K562 (cell line): Measurements from ENCODE around the gene GADD45B. TPM values are rescaled to one million over a fixed set of nuclear protein-coding genes. Genes with fewer than 3 reads are reported as not detected.

Experiments
- ATAC-seq: fragments of 200-7000 bp; cut with Tn5 transposase; 3 replicates; pipeline ENCODE4 v1.9.1; 2020; ENCODE audit warnings: moderate library complexity
- BruUV-seq: library from RNA; stranded (reverse); fragments of 400-500 nt; replicated peaks from 2 replicates; lab custom pipeline; 2021; lab: Mats Ljungman, UMichigan
- CTCF ChIA-PET: fragments of 300-600 bp; formaldehyde crosslinking; extraction: SDS; loops from one replicate; lab custom pipeline; 2021; ENCODE audit warnings: low intra/inter-chr PET ratio; lab: Yijun Ruan, JAX
- POLR2A ChIA-PET: fragments of 300-600, 350-650 bp; sonication (Branson Sonifier 250); formaldehyde crosslinking; extraction: SDS; loops from one replicate; lab custom pipeline; 2021; ENCODE audit warnings: antibody characterized with exemption, inconsistent platforms; lab: Yijun Ruan, JAX
- DNase-seq, 4 experiments: peaks; one replicate each; pipeline versions ENCODE4 v3.0.0 to v3.0.0-alpha.2; 2011 to 2018; ENCODE audit warnings: low spot score in 3 of 4, mixed read lengths in 3 of 4; ENCODE audit errors: extremely low read depth in 1 of 4
- FAIRE-seq: peaks from 2 replicates; lab custom pipeline; 2011; peaks lifted over from hg19 to GRCh38; lab: Jason Lieb, UNC
- H2AFZ ChIP-seq: 2 replicates; pipeline ENCODE4 v1.6.0; 2011; ENCODE audit warnings: low read depth, low read length, control low read depth, inconsistent platforms
- H3K27ac ChIP-seq: fragments of 200-600 bp; 3 replicates; pipeline ENCODE4 v1.8.0; 2011; ENCODE audit warnings: low read depth, mild to moderate bottlenecking, control low read depth, inconsistent platforms, low read length, moderate library complexity, mixed read lengths; ENCODE audit errors: extremely low read depth
- H3K27me3 ChIP-seq, 2 experiments: fragments of 300-600 bp in 1 of 2; 2 replicates in 1 of 2; 3 replicates in 1 of 2; pipeline versions ENCODE4 v1.6.0 to v1.8.0; 2011; ENCODE audit warnings: inconsistent platforms in 2 of 2, low read length in 2 of 2, mild to moderate bottlenecking in 1 of 2, mixed read lengths in 1 of 2, moderate library complexity in 1 of 2; ENCODE audit not compliant: control insufficient read depth in 2 of 2, insufficient read depth in 2 of 2
- H3K36me3 ChIP-seq: fragments of 300-600 bp; 3 replicates; pipeline ENCODE4 v1.8.0; 2011; ENCODE audit warnings: mild to moderate bottlenecking, low read length, inconsistent platforms; ENCODE audit not compliant: control insufficient read depth, insufficient read depth
- H3K4me1 ChIP-seq, 2 experiments: fragments of 200-600 bp in 1 of 2; replicated peaks in 1 of 2; 2 replicates in 1 of 2; 3 replicates in 1 of 2; pipeline versions ENCODE4 v1.5.1 to v1.8.0; 2011; ENCODE audit warnings: inconsistent platforms in 2 of 2, low read length in 2 of 2, mild to moderate bottlenecking in 1 of 2, mixed read lengths in 1 of 2, moderate library complexity in 1 of 2; ENCODE audit not compliant: control insufficient read depth in 2 of 2, insufficient read depth in 2 of 2
- H3K4me2 ChIP-seq: 2 replicates; pipeline ENCODE4 v1.6.1; 2011; ENCODE audit warnings: low read length, control low read depth, inconsistent platforms, mixed read lengths; ENCODE audit not compliant: insufficient read depth
- H3K4me3 ChIP-seq: fragments of 200-600 bp; sonication (generic), shearing (Covaris generic); 2 replicates; pipeline ENCODE4 v1.5.1; 2016; ENCODE audit warnings: control low read depth, inconsistent platforms
- H3K79me2 ChIP-seq: fragments of 200-600 bp; 3 replicates; pipeline ENCODE4 v1.8.0; 2011; ENCODE audit warnings: low read length, inconsistent platforms; ENCODE audit not compliant: control insufficient read depth, insufficient read depth
- H3K9ac ChIP-seq, 2 experiments: 2 replicates each; pipeline versions ENCODE4 v1.6.0 to v1.6.1; 2011; ENCODE audit warnings: low read depth in 2 of 2, low read length in 2 of 2, control low read depth in 1 of 2, inconsistent platforms in 1 of 2, mild to moderate bottlenecking in 1 of 2, mixed read lengths in 1 of 2; ENCODE audit not compliant: insufficient read depth in 1 of 2
- H3K9me1 ChIP-seq: one replicate; pipeline ENCODE4 v1.6.0; 2011; ENCODE audit warnings: inconsistent platforms, mild to moderate bottlenecking, low read length, moderate library complexity; ENCODE audit not compliant: control insufficient read depth, insufficient read depth
- H3K9me3 ChIP-seq: replicated peaks from 2 replicates; pipeline ENCODE4 v1.5.1; 2011; ENCODE audit warnings: low read depth, low read length, inconsistent platforms; ENCODE audit not compliant: control insufficient read depth, insufficient read depth
- H4K20me1 ChIP-seq: replicated peaks from 2 replicates; pipeline ENCODE4 v1.6.1; 2011; ENCODE audit warnings: low read length, inconsistent platforms, mixed read lengths; ENCODE audit not compliant: control insufficient read depth, insufficient read depth
- ARID2 ChIP-seq: fragments of 450-650 bp; IDR thresholded peaks from 2 replicates; pipeline ENCODE4 v1.6.1; 2017; ENCODE audit warnings: antibody characterized with exemption, mild to moderate bottlenecking
- CBX2 ChIP-seq: fragments of 200-600 bp; sonication (generic); IDR thresholded peaks from one replicate; pipeline ENCODE4 v1.6.1; 2012; ENCODE audit warnings: mild to moderate bottlenecking, low read length, inconsistent platforms; ENCODE audit not compliant: insufficient read depth, poor library complexity, severe bottlenecking
- CREBBP ChIP-seq: IDR thresholded peaks from one replicate; pipeline ENCODE4 v1.6.1; 2012; ENCODE audit warnings: low read depth, mild to moderate bottlenecking, control low read depth, inconsistent platforms, low read length
- CREM ChIP-seq: IDR thresholded peaks from 2 replicates; pipeline ENCODE4 v1.6.1; 2014; ENCODE audit warnings: antibody characterized with exemption, low read depth
- CTBP1 ChIP-seq: fragments of 450-650 bp; IDR thresholded peaks from 2 replicates; pipeline ENCODE4 v1.6.1; 2016; ENCODE audit warnings: borderline replicate concordance
- E4F1 ChIP-seq: fragments of 250-450 bp; sonication (Bioruptor Pico); IDR thresholded peaks from 2 replicates; pipeline ENCODE4 v1.5.0; 2021; ENCODE audit warnings: mild to moderate bottlenecking, borderline replicate concordance
- ESRRA ChIP-seq: fragments of 450-650 bp; IDR thresholded peaks from 2 replicates; pipeline ENCODE4 v1.6.1; 2014; ENCODE audit warnings: low read depth, mild to moderate bottlenecking, moderate library complexity, borderline replicate concordance
- EZH2 ChIP-seq: IDR thresholded peaks from 2 replicates; pipeline ENCODE4 v1.6.1; 2012; ENCODE audit warnings: low read depth, mild to moderate bottlenecking, inconsistent platforms, low read length, borderline replicate concordance
- GABPA ChIP-seq: fragments of 200-800 bp; sonication (Bioruptor generic); conservative IDR thresholded peaks from 2 replicates; pipeline ENCODE4 v1.6.1; 2016; ENCODE audit warnings: low read depth, missing genetic modification characterization, missing compliant biosample characterization
- HDAC1 ChIP-seq, 2 experiments: fragments of 450-650 bp; IDR thresholded peaks; 2 replicates each; pipeline ENCODE4 v1.6.1; 2016 to 2017; ENCODE audit warnings: inconsistent platforms in 1 of 2, mild to moderate bottlenecking in 1 of 2, moderate library complexity in 1 of 2
- HEY1 ChIP-seq: fragments of 250-450 bp; sonication (Bioruptor Pico); IDR thresholded peaks from 2 replicates; pipeline ENCODE4 v1.5.0; 2020; ENCODE audit warnings: mild to moderate bottlenecking, moderate library complexity, borderline replicate concordance
- HSF4 ChIP-seq: fragments of 250-450 bp; sonication (Bioruptor Pico); IDR thresholded peaks from 2 replicates; pipeline ENCODE4 v2.1.2; 2022; ENCODE audit warnings: mild to moderate bottlenecking, moderate library complexity, borderline replicate concordance
- MAZ ChIP-seq, 2 experiments: fragments of 450-650 bp in 1 of 2; sonication (generic) in 1 of 2; formaldehyde crosslinking; IDR thresholded peaks in 1 of 2; conservative IDR thresholded peaks in 1 of 2; 2 replicates each; pipeline versions ENCODE4 v1.4.0 to v1.5.0; 2020; ENCODE audit warnings: mild to moderate bottlenecking in 1 of 2, missing genetic modification reagents in 1 of 2
- POU5F1 ChIP-seq: fragments of 150-350 bp; IDR thresholded peaks from 2 replicates; pipeline ENCODE4 v1.6.1; 2014; ENCODE audit warnings: borderline replicate concordance, low read length, low read depth, mild to moderate bottlenecking; ENCODE audit not compliant: partially characterized antibody
- TEAD4 ChIP-seq, 2 experiments: sonication (generic) in 1 of 2; formaldehyde crosslinking in 1 of 2; IDR thresholded peaks; 2 replicates each; pipeline versions ENCODE4 v1.6.1 to v1.8.0; 2012 to 2022; ENCODE audit warnings: borderline replicate concordance in 1 of 2, inconsistent platforms in 1 of 2, low read length in 1 of 2, mild to moderate bottlenecking in 1 of 2, missing genetic modification reagents in 1 of 2
- ZNF217 ChIP-seq: sonication (generic); formaldehyde crosslinking; IDR thresholded peaks from 2 replicates; pipeline ENCODE4 v1.8.0; 2022; ENCODE audit warnings: mild to moderate bottlenecking, missing genetic modification reagents
- ZNF639 ChIP-seq, 2 experiments: fragments of 200-800 bp in 1 of 2; sonication (Bioruptor generic) in 1 of 2; sonication (generic) in 1 of 2; formaldehyde crosslinking in 1 of 2; IDR thresholded peaks in 1 of 2; conservative IDR thresholded peaks in 1 of 2; 2 replicates each; pipeline versions ENCODE4 v1.5.0 to v1.6.1; 2016 to 2020; ENCODE audit warnings: missing compliant biosample characterization in 1 of 2, missing genetic modification characterization in 1 of 2, missing genetic modification reagents in 1 of 2
- WGBS: fragments of 100-300 bp; shearing (Covaris generic); methylation state at CpG from one replicate; pipeline ENCODE4 v1.1.6; 2016; ENCODE audit warnings: low coverage, mixed read lengths; ENCODE audit not compliant: insufficient coverage; ENCODE audit errors: missing lambda C conversion rate; 5-methylcytosine and 5-hydroxymethylcytosine counted together
- in situ Hi-C: fragments of 300-500 bp; cut with MboI; formaldehyde crosslinking; loops from 4 replicates; pipeline ENCODE4 v1.15.0; 2018; ENCODE audit warnings: inconsistent platforms, mixed read lengths
- intact Hi-C: fragments of 100-400 bp; cut with micrococcal nuclease; formaldehyde crosslinking; loops from 2 replicates; pipeline ENCODE4 v1.14.2; 2022
- polyA plus RNA-seq, 8 experiments: library from polyadenylated mRNA; depleted of rRNA in 4 of 8; stranded (reverse) in 5 of 8; unstranded in 3 of 8; fragments of >200 nt; fragmentation: Nextera tagmentation in 2 of 8; fragmentation: Illumina TruSeq in 1 of 8; extraction: Ambion mirVana in 2 of 8; extraction: Trizol in 1 of 8; gene quantifications; 2 replicates each; pipeline versions ENCODE4 v1.2.1 to v1.2.3, GENCODE V29; 2011 to 2014; ENCODE audit warnings: inconsistent platforms in 1 of 8, missing spikeins in 1 of 8
- total RNA-seq, 7 experiments: library from RNA; depleted of rRNA in 6 of 7; stranded (reverse); fragments of >200 nt in 6 of 7; fragmentation: Illumina TruSeq in 2 of 7; extraction: Trizol in 2 of 7; gene quantifications; 2 replicates each; pipeline versions ENCODE4 v1.2.1 to v1.2.3, GENCODE V29; 2011 to 2021; ENCODE audit warnings: low replicate concordance in 1 of 7

Gene GADD45B
- total and polyA plus RNA-seq, 9 of the 15 experiments (the other 6 are each of a cell fraction or from before 2014, with no cell fraction given): 0.06 to 4.1 (median 2.1) TPM

GRCh38 chr19:2500841-2501261 lies 24.9 kb downstream of the GADD45B start:
- in situ Hi-C loops: no loop called here
- 23% methylated on average over 12 of the region's 12 CpGs for WGBS
- no peaks in the 10 kb centered on the region for H3K9me3 ChIP-seq
- TF ChIP-seq HEY1 (CRISPR knock-in tag) (no peak), ESRRA (no peak), CBX2 (no peak), HDAC1 (IDR thresholded peaks at IDR 0.05) (no peak), CREM (no peak), CTBP1 (no peak), HSF4 (CRISPR knock-in tag) (no peak), CREBBP (no peak), E4F1 (CRISPR knock-in tag) (no peak), POU5F1 (no peak), MAZ (CRISPR knock-in tag; conservative IDR thresholded peaks at IDR 0.05 in 1 of 2, IDR thresholded peaks at IDR 0.05 in 1 of 2) (no peak), TEAD4 (IDR thresholded peaks at IDR 0.05; ENCODE audit: low read length) (no peak), TEAD4 (CRISPR knock-in tag; IDR thresholded peaks at IDR 0.05; ENCODE audit: borderline replicate concordance) (no peak), ARID2 (no peak), ZNF217 (CRISPR knock-in tag) (no peak), GABPA (no peak), ZNF639 (CRISPR knock-in tag; conservative IDR thresholded peaks at IDR 0.05 in 1 of 2, IDR thresholded peaks at IDR 0.05 in 1 of 2) (no peak), EZH2 (no peak)
- ChIA-PET CTCF (no interaction called here), POLR2A (no interaction called here)
- no peak overlapping the region for H3K4me3 ChIP-seq
- ATAC-seq (no peak), DNase-seq (no peak), FAIRE-seq (no peak)
- no peaks in the 10 kb centered on the region for H3K9me1 ChIP-seq
- no peaks in the 10 kb centered on the region for H4K20me1 ChIP-seq
- H3K9ac ChIP-seq: no peak overlapping the region
- H2AFZ ChIP-seq: no peak overlapping the region
- H3K79me2 ChIP-seq: no peaks in the 10 kb centered on the region
- intact Hi-C loops: no loop called here
- H3K27me3 ChIP-seq: peaks cover 10 to 32% of the 10 kb centered on the region in 2 experiments
- no peak overlapping the region for H3K27ac ChIP-seq
- BruUV-seq: no TSS peak
- no peak overlapping the region for H3K4me2 ChIP-seq
- H3K4me1 ChIP-seq: peaks cover 4 to 9% of the 10 kb centered on the region in 2 experiments; a peak in 3 of 5 replicates
- no peaks in the 10 kb centered on the region for H3K36me3 ChIP-seq
